ENCODE results near the gene LIMK2.
A peak's percentile ranks its signal among the peaks of the same experiment; 100 is the strongest.
"Not testable (repeated sequence)": the region's sequence is repeated elsewhere in the genome, so short reads cannot be mapped to it uniquely, and the experiment has no call there.

The LIMK2 gene

GRCh38 chr22:31211862-31212730 is at the start of gene LIMK2:
LIMK2 (plus strand) TSS chr22:31212298; CDS start chr22:31212409, 111 bp downstream.
- DNase-seq = peak; percentile 78

GRCh38 chr22:31170971-31171370 is 41.1 kb upstream of the LIMK2 start:
- DNase-seq = no peak

GRCh38 chr22:31171734-31172133 is 40.4 kb upstream of the LIMK2 start:
- not testable (repeated sequence) for DNase-seq

- no peak for DNase-seq
Observed at GRCh38 chr22:31173386-31174145, 38.5 kb upstream of the LIMK2 start.

GRCh38 chr22:31176923-31177322 is 35.2 kb upstream of the LIMK2 start:
- DNase-seq = no peak

- no peak for DNase-seq
Observed at GRCh38 chr22:31177420-31178162, 34.5 kb upstream of the LIMK2 start.

GRCh38 chr22:31178859-31179258 is 33.2 kb upstream of the LIMK2 start:
- DNase-seq = no peak

- peak; percentile 83 for DNase-seq
Observed at GRCh38 chr22:31179345-31179744, 32.8 kb upstream of the LIMK2 start.

GRCh38 chr22:31184015-31184414 is 28.1 kb upstream of the LIMK2 start:
- no peak for DNase-seq

- DNase-seq = no peak
Observed at GRCh38 chr22:31185056-31185455, 27.0 kb upstream of the LIMK2 start.

- DNase-seq = no peak
Observed at GRCh38 chr22:31187627-31188026, 24.5 kb upstream of the LIMK2 start.

GRCh38 chr22:31192513-31192912 is 19.6 kb upstream of the LIMK2 start:
- no peak for DNase-seq

GRCh38 chr22:31193092-31193491 is 19.0 kb upstream of the LIMK2 start:
- DNase-seq = no peak

GRCh38 chr22:31194681-31195080 is 17.4 kb upstream of the LIMK2 start:
- DNase-seq = not testable (repeated sequence)

- no peak for DNase-seq
Observed at GRCh38 chr22:31199187-31199586, 12.9 kb upstream of the LIMK2 start.

GRCh38 chr22:31204352-31204984 is 7.6 kb upstream of the LIMK2 start:
- DNase-seq = not testable (repeated sequence)

GRCh38 chr22:31205059-31205458 is 7.0 kb upstream of the LIMK2 start:
- not testable (repeated sequence) for DNase-seq

GRCh38 chr22:31206460-31206859 is 5.6 kb upstream of the LIMK2 start:
- DNase-seq = not testable (repeated sequence)

GRCh38 chr22:31206896-31207687 is 5.0 kb upstream of the LIMK2 start:
- no peak for DNase-seq

- DNase-seq = no peak
Observed at GRCh38 chr22:31210556-31211421, 1.3 kb upstream of the LIMK2 start.

GRCh38 chr22:31211482-31211861 is 626 bp upstream of the LIMK2 start:
- DNase-seq = no peak
